ENCODE data around the gene CLDN8.

Gene CLDN8

GRCh38 chr21:30206551-30207251 lies 9.2 kb downstream of the CLDN8 start:
- DNase-seq (ENCODE audit: low read depth in 2 of 3, low spot score in 2 of 3) = no peak

GRCh38 chr21:30200000-30200399 lies 15.9 kb downstream of the CLDN8 start:
- no peak for DNase-seq (ENCODE audit: low read depth in 2 of 3, low spot score in 2 of 3)

- DNase-seq (ENCODE audit: low read depth in 2 of 3, low spot score in 2 of 3) = no peak
These were observed 21.1 kb downstream of the CLDN8 start for GRCh38 chr21:30194701-30195299.

GRCh38 chr21:30193201-30193600 lies 22.7 kb downstream of the CLDN8 start:
- DNase-seq (ENCODE audit: low read depth in 2 of 3, low spot score in 2 of 3) = no peak

- DNase-seq (ENCODE audit: low read depth in 2 of 3, low spot score in 2 of 3) = no peak
These were observed 25.3 kb downstream of the CLDN8 start for GRCh38 chr21:30190554-30190953.

GRCh38 chr21:30189773-30190172 lies 26.1 kb downstream of the CLDN8 start:
- no peak for DNase-seq (ENCODE audit: low read depth in 2 of 3, low spot score in 2 of 3)

GRCh38 chr21:30186242-30186641 lies 29.7 kb downstream of the CLDN8 start:
- DNase-seq (ENCODE audit: low read depth in 2 of 3, low spot score in 2 of 3) = no peak

- DNase-seq (ENCODE audit: low read depth in 2 of 3, low spot score in 2 of 3) = no peak
These were observed 47.8 kb downstream of the CLDN8 start for GRCh38 chr21:30168086-30168485.

- DNase-seq (ENCODE audit: low read depth in 2 of 3, low spot score in 2 of 3) = no peak
These were observed 49.2 kb downstream of the CLDN8 start, which contains the start of gene CLDN17 for GRCh38 chr21:30166705-30167104. Gene CLDN17, minus strand, starts transcription at chr21:30166805. Its CDS starts 188 bp downstream, at chr21:30166617.

GRCh38 chr21:30166171-30166570 lies 49.7 kb downstream of the CLDN8 start:
- DNase-seq (ENCODE audit: low read depth in 2 of 3, low spot score in 2 of 3) = no peak

- no peak for DNase-seq (ENCODE audit: low read depth in 2 of 3, low spot score in 2 of 3)
These were observed 51.1 kb downstream of the CLDN8 start for GRCh38 chr21:30164796-30165195.

All from activated CD8-positive, alpha-beta memory T cell treated with anti-CD3 and anti-CD28 coated beads for 48 hours (primary cell).